Measurements from ENCODE around the gene FAR2.

- TF ChIP-seq, protein P1, sequence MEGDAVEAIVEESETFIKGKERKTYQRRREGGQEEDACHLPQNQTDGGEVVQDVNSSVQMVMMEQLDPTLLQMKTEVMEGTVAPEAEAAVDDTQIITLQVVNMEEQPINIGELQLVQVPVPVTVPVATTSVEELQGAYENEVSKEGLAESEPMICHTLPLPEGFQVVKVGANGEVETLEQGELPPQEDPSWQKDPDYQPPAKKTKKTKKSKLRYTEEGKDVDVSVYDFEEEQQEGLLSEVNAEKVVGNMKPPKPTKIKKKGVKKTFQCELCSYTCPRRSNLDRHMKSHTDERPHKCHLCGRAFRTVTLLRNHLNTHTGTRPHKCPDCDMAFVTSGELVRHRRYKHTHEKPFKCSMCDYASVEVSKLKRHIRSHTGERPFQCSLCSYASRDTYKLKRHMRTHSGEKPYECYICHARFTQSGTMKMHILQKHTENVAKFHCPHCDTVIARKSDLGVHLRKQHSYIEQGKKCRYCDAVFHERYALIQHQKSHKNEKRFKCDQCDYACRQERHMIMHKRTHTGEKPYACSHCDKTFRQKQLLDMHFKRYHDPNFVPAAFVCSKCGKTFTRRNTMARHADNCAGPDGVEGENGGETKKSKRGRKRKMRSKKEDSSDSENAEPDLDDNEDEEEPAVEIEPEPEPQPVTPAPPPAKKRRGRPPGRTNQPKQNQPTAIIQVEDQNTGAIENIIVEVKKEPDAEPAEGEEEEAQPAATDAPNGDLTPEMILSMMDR (IDR thresholded peaks at IDR 0.05) = no peak
- TF ChIP-seq POLR2AphosphoS5 (IDR thresholded peaks at IDR 0.05) (no peak), POLR2A (IDR thresholded peaks at IDR 0.05) (no peak), EP300 (IDR thresholded peaks at IDR 0.05) (no peak)
Observed at GRCh38 chr12:29286081-29286790, 137.2 kb downstream of the FAR2 start.
